ENCODE data around the gene CDC14C.

CDC14C gene

DNA sequence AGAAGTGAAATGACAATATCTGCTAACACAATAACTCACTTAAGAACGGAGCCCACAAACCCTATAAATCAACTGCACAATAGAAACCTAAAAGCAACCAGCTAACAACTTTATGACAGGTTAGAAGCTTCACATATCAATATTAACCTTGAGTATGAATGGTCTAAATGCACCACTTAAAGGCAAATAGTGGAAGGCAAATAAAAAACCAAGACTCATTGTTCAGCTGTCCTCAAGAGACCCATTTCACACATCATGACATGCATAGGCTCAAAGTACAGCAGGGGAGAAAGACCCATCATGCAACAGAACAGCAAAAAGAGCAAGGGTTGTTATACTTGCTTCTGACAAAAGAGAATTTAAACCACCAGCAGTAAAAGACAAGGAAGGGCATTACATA, 46.8 kb downstream of the CDC14C start:
- in situ Hi-C loops (cut with HindIII; ENCODE audit: low sequenced_read_pairs), result no loop called here

DNA sequence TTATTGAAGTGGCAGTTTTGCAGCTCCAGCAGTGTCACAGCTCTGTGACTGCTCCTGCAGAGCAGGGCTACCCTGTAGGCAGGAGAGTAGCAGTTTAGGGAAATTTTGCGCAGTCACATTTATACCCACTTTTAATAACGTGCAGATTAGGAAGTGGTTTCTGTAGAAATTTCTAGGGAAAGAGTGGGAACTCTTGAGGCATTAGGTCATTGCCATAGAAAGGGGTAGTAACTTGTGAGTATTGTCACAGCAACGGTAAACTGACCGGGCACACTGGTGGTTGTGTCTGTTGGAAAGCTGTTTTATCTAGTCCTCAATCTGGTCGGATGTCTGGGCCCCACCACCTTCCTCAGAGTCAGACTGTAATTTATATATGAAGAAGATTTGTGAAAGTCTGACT, 51.9 kb downstream of the CDC14C start:
- in situ Hi-C loops (cut with HindIII; ENCODE audit: low sequenced_read_pairs), result no loop called here

DNA sequence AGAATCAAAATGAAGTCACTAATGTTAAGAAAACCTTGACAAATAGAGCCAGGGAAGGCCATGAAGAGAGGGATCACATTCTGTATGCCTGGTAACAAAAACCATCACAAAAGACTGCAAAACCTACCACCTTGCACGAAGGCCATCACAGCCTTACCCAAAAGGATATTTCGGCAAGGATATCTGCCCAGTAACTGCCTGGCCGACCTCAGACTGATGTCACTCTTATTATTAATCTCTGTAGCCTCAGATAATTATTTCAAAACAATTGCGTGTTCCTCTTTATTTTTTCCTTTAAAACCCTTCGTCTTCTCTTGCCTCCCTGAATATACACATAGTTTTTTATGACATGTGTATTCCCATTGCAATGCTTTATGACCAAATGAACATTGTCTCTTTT, 52.5 kb downstream of the CDC14C start:
- in situ Hi-C loops (cut with HindIII; ENCODE audit: low sequenced_read_pairs), result no loop called here
